Hepatocyte (in vitro differentiated cells): ENCODE results near the gene ATP2C2. TPM values are rescaled to one million over a fixed set of nuclear protein-coding genes. Genes with fewer than 3 reads are reported as not detected.
A peak's percentile ranks its signal among the peaks of the same experiment; 100 is the strongest.

ENCODE experiments used
- DNase-seq: peaks from one replicate; pipeline ENCODE4 v3.0.0-alpha.2; 2016; ENCODE audit warnings: low spot score
- H2AFZ ChIP-seq: fragments of 200-600 bp; sonication (generic); 2 replicates; pipeline ENCODE4 v1.6.0; 2016; ENCODE audit warnings: antibody characterized with exemption, mild to moderate bottlenecking
- H3K27ac ChIP-seq: fragments of 200-600 bp; sonication (generic); 2 replicates; pipeline ENCODE4 v1.5.1; 2016; ENCODE audit warnings: mild to moderate bottlenecking
- H3K27me3 ChIP-seq: fragments of 200-600 bp; sonication (generic); 2 replicates; pipeline ENCODE4 v1.6.1; 2016
- H3K36me3 ChIP-seq: fragments of 200-600 bp; sonication (generic); replicated peaks from 2 replicates; pipeline ENCODE4 v1.5.1; 2016; ENCODE audit warnings: low read depth; ENCODE audit not compliant: insufficient read depth
- H3K4me1 ChIP-seq: fragments of 200-600 bp; sonication (generic); 2 replicates; pipeline ENCODE4 v1.5.1; 2016; ENCODE audit warnings: mild to moderate bottlenecking, moderate library complexity; ENCODE audit not compliant: insufficient read depth
- H3K4me2 ChIP-seq: fragments of 200-600 bp; sonication (generic); 2 replicates; pipeline ENCODE4 v1.6.0; 2016
- H3K4me3 ChIP-seq: fragments of 200-600 bp; sonication (generic); 2 replicates; pipeline ENCODE4 v1.5.1; 2016; ENCODE audit warnings: mild to moderate bottlenecking
- H3K79me2 ChIP-seq: fragments of 200-600 bp; sonication (generic); 2 replicates; pipeline ENCODE4 v1.6.0; 2017; ENCODE audit warnings: mild to moderate bottlenecking
- H3K9me2 ChIP-seq: fragments of 200-600 bp; sonication (generic); replicated peaks from 2 replicates; pipeline ENCODE4 v1.6.0; 2017; ENCODE audit warnings: mild to moderate bottlenecking; ENCODE audit not compliant: insufficient read depth
- H3K9me3 ChIP-seq: fragments of 200-600 bp; sonication (generic); 2 replicates; pipeline ENCODE4 v1.5.1; 2016; ENCODE audit warnings: low read depth, mild to moderate bottlenecking
- H4K20me1 ChIP-seq: fragments of 200-600 bp; sonication (generic); 2 replicates; pipeline ENCODE4 v1.6.0; 2016; ENCODE audit warnings: mild to moderate bottlenecking; ENCODE audit not compliant: insufficient read depth, poor library complexity, severe bottlenecking
- EZH2 ChIP-seq: fragments of 200-600 bp; sonication (generic); IDR thresholded peaks from 2 replicates; pipeline ENCODE4 v1.6.1; 2016; ENCODE audit warnings: antibody characterized with exemption, mild to moderate bottlenecking, borderline replicate concordance
- EZH2phosphoT487 ChIP-seq: fragments of 200-600 bp; sonication (generic); IDR thresholded peaks from one replicate; pipeline ENCODE4 v1.6.1; 2018; ENCODE audit warnings: antibody characterized with exemption, mild to moderate bottlenecking, low read depth, moderate library complexity; ENCODE audit not compliant: unreplicated experiment, severe bottlenecking
- WGBS: methylation state at CpG from one replicate; pipeline ENCODE4 v1.1.6; 2016; ENCODE audit warnings: low lambda C conversion rate; ENCODE audit errors: missing lambda C conversion rate; 5-methylcytosine and 5-hydroxymethylcytosine counted together
- polyA plus RNA-seq: library from polyadenylated mRNA; unstranded; fragments of >200 nt; fragmentation: Nextera tagmentation; extraction: Ambion mirVana; gene quantifications from 2 replicates; pipeline ENCODE4 v1.2.1, GENCODE V29; 2016
- total RNA-seq: library from RNA; depleted of rRNA; stranded (reverse); fragments of >200 nt; gene quantifications from 2 replicates; pipeline ENCODE4 v1.2.3, GENCODE V29; 2014
- TF ChIP-seq, protein P1 (sequence below): fragments of 200-600 bp; sonication (generic); IDR thresholded peaks from 2 replicates; pipeline ENCODE4 v1.5.1; 2016; ENCODE audit warnings: antibody characterized with exemption, mild to moderate bottlenecking; ENCODE audit not compliant: poor library complexity

Gene ATP2C2
- total and polyA plus RNA-seq, 2 experiments from 2014 or later, result 6.0 to 6.8 TPM

DNA sequence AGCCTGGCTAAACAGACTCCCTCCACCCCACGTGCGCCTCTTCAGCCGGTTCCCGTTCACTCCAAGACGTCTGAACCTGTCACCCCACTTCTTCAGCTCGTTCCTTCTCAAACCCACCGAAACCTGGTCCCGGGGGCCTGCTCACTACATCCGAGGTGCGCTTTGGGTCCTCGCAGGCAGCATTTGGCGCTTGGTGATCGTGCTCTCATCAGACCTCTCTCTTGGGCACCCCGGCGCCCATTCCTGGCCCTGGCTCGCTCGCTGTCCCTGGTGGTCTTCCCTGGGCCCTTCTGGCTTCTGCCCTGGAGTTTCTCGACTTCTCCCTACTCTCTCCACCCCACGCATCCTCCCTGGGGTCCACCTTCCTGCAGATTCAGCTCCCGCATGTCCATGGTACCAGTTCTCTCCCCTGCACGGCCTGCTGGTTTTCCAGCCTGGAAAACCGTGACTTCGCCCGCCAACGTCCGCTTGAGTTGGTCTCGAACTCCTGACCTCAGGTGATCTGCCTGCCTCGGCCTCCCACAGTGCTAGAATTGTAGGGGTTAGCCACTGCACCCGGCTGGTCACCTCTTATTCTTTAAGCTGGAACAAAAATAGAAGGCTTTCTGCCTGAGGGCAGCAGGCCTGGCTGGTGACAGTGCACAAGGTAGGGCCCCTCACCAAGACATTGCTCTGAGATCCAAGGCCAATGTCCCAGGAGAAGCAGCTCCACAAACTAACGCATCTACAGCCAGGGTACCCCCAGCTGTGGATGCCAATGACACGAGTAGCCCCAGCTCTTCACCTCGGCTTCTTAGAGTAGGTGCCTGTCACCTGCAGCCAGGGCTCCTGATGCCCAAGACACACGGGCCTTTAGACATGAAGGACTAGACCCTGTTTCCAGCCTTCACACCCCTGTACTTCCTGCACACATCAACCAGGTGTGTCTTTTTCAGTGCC lies 137.2 kb downstream of the ATP2C2 start:
- Histone ChIP-seq H3K27ac (peak overlapping the region; percentile 75), H2AFZ (peak overlapping the region; percentile 5), H3K79me2 (peaks cover 12% of the 10 kb centered on the region), H3K36me3 (no peaks in the 10 kb centered on the region), H3K27me3 (no peaks in the 10 kb centered on the region), H3K4me1 (peaks cover 8% of the 10 kb centered on the region), H3K4me2 (peak overlapping the region; percentile 69), H3K4me3 (no peak overlapping the region), H3K9me2 (no peaks in the 10 kb centered on the region), H4K20me1 (no peaks in the 10 kb centered on the region), H3K9me3 (no peaks in the 10 kb centered on the region)
- no peak for DNase-seq
- no peak for TF ChIP-seq EZH2phosphoT487
- TF ChIP-seq EZH2, result no peak
- TF ChIP-seq, protein P1, sequence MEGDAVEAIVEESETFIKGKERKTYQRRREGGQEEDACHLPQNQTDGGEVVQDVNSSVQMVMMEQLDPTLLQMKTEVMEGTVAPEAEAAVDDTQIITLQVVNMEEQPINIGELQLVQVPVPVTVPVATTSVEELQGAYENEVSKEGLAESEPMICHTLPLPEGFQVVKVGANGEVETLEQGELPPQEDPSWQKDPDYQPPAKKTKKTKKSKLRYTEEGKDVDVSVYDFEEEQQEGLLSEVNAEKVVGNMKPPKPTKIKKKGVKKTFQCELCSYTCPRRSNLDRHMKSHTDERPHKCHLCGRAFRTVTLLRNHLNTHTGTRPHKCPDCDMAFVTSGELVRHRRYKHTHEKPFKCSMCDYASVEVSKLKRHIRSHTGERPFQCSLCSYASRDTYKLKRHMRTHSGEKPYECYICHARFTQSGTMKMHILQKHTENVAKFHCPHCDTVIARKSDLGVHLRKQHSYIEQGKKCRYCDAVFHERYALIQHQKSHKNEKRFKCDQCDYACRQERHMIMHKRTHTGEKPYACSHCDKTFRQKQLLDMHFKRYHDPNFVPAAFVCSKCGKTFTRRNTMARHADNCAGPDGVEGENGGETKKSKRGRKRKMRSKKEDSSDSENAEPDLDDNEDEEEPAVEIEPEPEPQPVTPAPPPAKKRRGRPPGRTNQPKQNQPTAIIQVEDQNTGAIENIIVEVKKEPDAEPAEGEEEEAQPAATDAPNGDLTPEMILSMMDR, result no peak
- WGBS, result 87% methylated on average over 31 of the region's 33 CpGs

DNA sequence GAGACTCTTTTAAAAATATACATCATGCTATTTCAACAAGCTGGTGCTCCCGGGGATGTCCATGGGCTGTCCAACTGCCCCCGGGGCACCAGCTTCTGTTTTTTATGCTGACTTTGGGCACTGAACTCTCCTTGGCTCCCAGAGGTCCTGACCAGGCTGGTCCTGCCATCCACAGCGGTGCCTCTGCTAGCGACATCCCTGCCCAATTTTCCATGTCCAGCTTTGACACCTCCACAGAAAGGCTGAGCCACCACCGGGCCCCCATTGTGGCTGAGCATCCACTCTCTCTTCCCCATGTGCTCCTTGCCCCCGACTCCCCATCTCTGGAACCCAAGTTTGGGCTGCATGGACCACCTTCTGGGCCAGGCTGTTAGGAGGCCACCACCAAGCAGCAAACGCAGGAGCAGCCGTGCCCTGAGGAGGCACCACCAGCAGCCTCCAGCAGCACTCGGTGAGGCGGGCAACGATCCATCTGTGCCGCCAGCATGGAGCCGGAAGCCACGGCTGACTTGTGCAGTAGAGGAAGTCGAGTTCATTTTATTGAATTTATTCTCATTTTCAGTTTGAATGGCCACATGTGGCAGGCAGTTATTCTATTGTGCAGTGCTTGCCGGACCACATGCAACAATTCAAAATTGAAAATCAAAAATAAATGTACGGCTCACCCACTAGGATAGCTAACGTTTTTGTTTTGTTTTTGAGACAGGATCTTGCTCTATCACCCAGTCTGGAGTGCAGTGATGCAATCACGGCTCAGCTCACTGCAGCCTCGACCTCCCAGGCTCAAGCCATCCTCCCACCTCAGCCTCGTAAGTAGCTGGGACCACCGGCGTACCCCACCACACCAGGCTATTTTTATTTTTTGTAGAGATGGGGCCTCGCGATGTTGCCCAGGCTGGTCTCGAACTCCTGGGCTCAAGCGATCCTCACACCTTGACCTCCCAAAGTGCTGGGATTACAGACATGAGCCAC lies 139.0 kb downstream of the ATP2C2 start:
- TF ChIP-seq, protein P1, result no peak
- TF ChIP-seq EZH2, result no peak
- no peak for TF ChIP-seq EZH2phosphoT487
- 87% methylated on average over 27 of the region's 27 CpGs for WGBS
- Histone ChIP-seq H3K4me2 (no peak overlapping the region), H3K27ac (no peak overlapping the region), H3K79me2 (peaks cover 12% of the 10 kb centered on the region), H3K36me3 (no peaks in the 10 kb centered on the region), H3K9me3 (no peaks in the 10 kb centered on the region), H4K20me1 (no peaks in the 10 kb centered on the region), H3K27me3 (no peaks in the 10 kb centered on the region), H2AFZ (no peak overlapping the region), H3K9me2 (no peaks in the 10 kb centered on the region), H3K4me3 (no peak overlapping the region), H3K4me1 (peaks cover 8% of the 10 kb centered on the region)
- no peak for DNase-seq

DNA sequence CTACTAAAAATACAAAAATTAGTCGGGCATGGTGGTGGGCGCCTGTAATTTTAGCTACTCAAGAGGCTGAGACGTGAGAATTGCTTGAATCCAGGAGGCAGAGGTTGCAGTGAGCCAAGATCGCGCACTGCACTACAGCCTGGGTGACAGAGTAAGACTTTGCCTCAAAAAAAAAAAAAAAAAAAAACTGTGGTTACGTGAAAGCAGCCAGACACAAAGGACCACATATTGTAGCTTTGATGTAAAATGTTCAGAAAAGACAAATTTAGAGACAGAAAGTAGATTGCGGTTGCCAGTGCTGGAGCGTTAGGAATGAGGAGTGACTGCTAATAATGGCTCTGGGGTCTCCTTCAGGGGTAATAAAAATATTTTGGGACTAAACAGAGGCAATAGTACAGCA lies 140.2 kb downstream of the ATP2C2 start:
- Histone ChIP-seq H2AFZ (no peak overlapping the region), H3K9me2 (no peaks in the 10 kb centered on the region), H3K9me3 (no peaks in the 10 kb centered on the region), H3K4me1 (peaks cover 8% of the 10 kb centered on the region), H3K27me3 (no peaks in the 10 kb centered on the region), H3K4me2 (no peak overlapping the region), H3K79me2 (peaks cover 4% of the 10 kb centered on the region), H3K36me3 (no peaks in the 10 kb centered on the region), H4K20me1 (no peaks in the 10 kb centered on the region), H3K4me3 (no peak overlapping the region), H3K27ac (no peak overlapping the region)
- TF ChIP-seq EZH2 (no peak), EZH2phosphoT487 (no peak)
- TF ChIP-seq, protein P1, result no peak
- 90% methylated on average over 8 of the region's 8 CpGs for WGBS
- DNase-seq, result no peak
